ENCODE results near the gene CA6.

CA6 gene

GRCh38 chr1:8974551-8974950 lies 28.9 kb downstream of the CA6 start:
- H3K4me3 ChIP-seq (replicated peaks in 1 of 2; ENCODE audit: low read depth in 2 of 2, low read length in 2 of 2) = no peak overlapping the region
- DNase-seq (ENCODE audit: low read depth in 2 of 2) = no peak
- TF ChIP-seq, protein P1, sequence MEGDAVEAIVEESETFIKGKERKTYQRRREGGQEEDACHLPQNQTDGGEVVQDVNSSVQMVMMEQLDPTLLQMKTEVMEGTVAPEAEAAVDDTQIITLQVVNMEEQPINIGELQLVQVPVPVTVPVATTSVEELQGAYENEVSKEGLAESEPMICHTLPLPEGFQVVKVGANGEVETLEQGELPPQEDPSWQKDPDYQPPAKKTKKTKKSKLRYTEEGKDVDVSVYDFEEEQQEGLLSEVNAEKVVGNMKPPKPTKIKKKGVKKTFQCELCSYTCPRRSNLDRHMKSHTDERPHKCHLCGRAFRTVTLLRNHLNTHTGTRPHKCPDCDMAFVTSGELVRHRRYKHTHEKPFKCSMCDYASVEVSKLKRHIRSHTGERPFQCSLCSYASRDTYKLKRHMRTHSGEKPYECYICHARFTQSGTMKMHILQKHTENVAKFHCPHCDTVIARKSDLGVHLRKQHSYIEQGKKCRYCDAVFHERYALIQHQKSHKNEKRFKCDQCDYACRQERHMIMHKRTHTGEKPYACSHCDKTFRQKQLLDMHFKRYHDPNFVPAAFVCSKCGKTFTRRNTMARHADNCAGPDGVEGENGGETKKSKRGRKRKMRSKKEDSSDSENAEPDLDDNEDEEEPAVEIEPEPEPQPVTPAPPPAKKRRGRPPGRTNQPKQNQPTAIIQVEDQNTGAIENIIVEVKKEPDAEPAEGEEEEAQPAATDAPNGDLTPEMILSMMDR (IDR thresholded peaks at IDR 0.05; ENCODE audit: low read depth, low read length) = no peak

DNA sequence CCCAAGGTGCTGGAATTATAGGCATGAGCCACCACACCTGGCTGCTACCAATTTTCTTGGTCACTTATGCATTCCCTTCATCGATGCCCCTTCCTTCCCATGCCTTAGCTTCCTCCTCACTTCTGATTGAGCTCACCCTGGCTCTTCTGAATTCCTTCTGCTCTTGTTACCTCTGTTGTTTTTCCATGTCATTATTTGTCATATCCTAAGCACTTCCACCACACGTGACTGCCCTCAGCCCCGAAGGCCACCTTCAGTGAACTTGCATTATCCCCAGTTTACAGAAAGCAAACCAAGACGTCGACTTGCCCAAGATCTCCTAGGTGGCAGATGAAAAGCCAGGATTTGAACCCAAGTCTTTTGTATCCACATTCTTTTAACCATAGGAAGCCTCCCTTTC lies 30.7 kb downstream of the CA6 start:
- TF ChIP-seq, protein P1 (IDR thresholded peaks at IDR 0.05; ENCODE audit: low read depth, low read length) = no peak
- no peak overlapping the region for H3K4me3 ChIP-seq (replicated peaks in 1 of 2; ENCODE audit: low read depth in 2 of 2, low read length in 2 of 2)
- DNase-seq (ENCODE audit: low read depth in 2 of 2) = no peak

GRCh38 chr1:8976896-8977450 lies 31.3 kb downstream of the CA6 start:
- H3K4me3 ChIP-seq (replicated peaks in 1 of 2; ENCODE audit: low read depth in 2 of 2, low read length in 2 of 2) = no peak overlapping the region
- TF ChIP-seq, protein P1 (IDR thresholded peaks at IDR 0.05; ENCODE audit: low read depth, low read length) = no peak
- no peak for DNase-seq (ENCODE audit: low read depth in 2 of 2)

- TF ChIP-seq, protein P1 (IDR thresholded peaks at IDR 0.05; ENCODE audit: low read depth, low read length) = no peak
- DNase-seq (ENCODE audit: low read depth in 2 of 2) = no peak
- no peak overlapping the region for H3K4me3 ChIP-seq (replicated peaks in 1 of 2; ENCODE audit: low read depth in 2 of 2, low read length in 2 of 2)
Observed at GRCh38 chr1:8980656-8981055, 35.0 kb downstream of the CA6 start.

DNA sequence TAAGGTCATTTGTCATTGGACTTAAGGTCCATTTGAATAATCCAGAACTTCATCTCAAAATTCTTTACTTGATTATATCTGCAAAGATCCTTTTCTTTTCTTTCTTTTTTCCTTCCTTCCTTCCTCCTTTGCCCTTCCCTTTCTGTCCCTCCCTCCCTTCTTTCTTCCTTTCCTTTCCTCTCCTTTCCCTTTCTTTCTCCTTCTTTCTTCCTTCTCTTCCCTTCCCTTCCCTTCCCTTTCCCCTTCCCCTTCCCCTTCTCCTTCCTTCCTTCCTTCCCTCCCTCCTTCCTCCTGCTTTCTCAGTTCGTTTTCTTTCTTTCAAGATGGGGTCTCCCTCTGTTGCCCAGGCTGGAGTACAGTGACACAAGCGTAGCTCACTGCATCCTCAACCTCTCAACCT lies 35.5 kb downstream of the CA6 start:
- H3K4me3 ChIP-seq (replicated peaks in 1 of 2; ENCODE audit: low read depth in 2 of 2, low read length in 2 of 2) = no peak overlapping the region
- no peak for DNase-seq (ENCODE audit: low read depth in 2 of 2)
- TF ChIP-seq, protein P1 (IDR thresholded peaks at IDR 0.05; ENCODE audit: low read depth, low read length) = no peak

DNA sequence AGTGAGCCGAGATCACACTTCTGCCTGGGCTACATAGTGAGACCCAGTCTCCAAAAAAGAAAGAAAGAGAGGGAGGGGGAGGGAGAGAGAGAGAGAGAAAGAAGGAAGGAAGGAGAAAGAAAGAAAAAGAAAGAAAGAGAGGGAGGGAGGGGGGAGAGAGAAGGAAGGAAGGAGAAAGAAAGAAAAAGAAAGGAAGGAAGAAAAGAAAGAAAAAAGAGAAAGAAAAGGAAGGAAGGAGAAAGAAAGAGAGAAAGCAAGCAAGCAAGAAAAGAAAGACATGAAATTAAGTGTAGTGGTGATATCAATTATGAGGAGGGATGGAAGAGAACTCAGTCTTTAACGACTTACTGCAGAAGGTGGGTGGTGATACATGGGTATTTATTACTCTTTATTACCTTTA lies 38.5 kb downstream of the CA6 start:
- H3K4me3 ChIP-seq (replicated peaks in 1 of 2; ENCODE audit: low read depth in 2 of 2, low read length in 2 of 2) = no peak overlapping the region
- DNase-seq (ENCODE audit: low read depth in 2 of 2) = no peak
- TF ChIP-seq, protein P1 (IDR thresholded peaks at IDR 0.05; ENCODE audit: low read depth, low read length) = no peak

DNA sequence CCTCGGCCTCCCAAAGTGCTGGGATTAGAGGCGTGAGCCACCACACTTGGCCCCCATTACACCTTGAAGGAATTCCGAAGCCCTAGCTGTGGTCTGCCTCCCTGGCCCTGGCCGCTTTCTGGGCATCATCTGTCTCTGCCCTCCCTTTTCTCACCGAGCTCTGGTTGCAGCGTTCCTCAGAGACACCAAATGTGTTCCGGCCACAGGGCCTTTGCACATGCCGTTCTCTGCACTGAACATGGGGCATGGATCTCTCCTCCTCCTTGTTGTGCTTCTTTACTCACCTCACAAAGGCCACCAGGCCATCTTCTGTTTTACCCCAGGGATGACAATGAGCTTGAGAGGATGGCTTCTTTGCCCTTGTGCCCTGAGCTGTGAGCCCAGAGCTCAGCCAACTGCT lies 39.3 kb downstream of the CA6 start:
- TF ChIP-seq, protein P1 (IDR thresholded peaks at IDR 0.05; ENCODE audit: low read depth, low read length) = no peak
- H3K4me3 ChIP-seq (replicated peaks in 1 of 2; ENCODE audit: low read depth in 2 of 2, low read length in 2 of 2) = no peak overlapping the region
- DNase-seq (ENCODE audit: low read depth in 2 of 2) = no peak
